Osteocyte (in vitro differentiated cells): ENCODE data around the gene CYTH1. TPM values are rescaled to one million over a fixed set of nuclear protein-coding genes. Genes with fewer than 3 reads are reported as not detected.

Experiments
- DNase-seq: peaks from one replicate; pipeline ENCODE4 v3.0.0; 2021; ENCODE audit warnings: mixed read lengths; ENCODE audit not compliant: unreplicated experiment; ENCODE audit errors: extremely low spot score
- H3K27ac Mint-ChIP-seq: one replicate; pipeline ENCODE4 v1.8.0; 2021; ENCODE audit warnings: mild to moderate bottlenecking, mixed read lengths; ENCODE audit not compliant: unreplicated experiment
- H3K27me3 Mint-ChIP-seq: one replicate; pipeline ENCODE4 v1.8.0; 2021; ENCODE audit warnings: mixed read lengths; ENCODE audit not compliant: unreplicated experiment
- H3K36me3 Mint-ChIP-seq: one replicate; pipeline ENCODE4 v1.8.0; 2021; ENCODE audit warnings: mixed read lengths; ENCODE audit not compliant: unreplicated experiment
- H3K4me1 Mint-ChIP-seq: one replicate; pipeline ENCODE4 v1.8.0; 2021; ENCODE audit warnings: mixed read lengths; ENCODE audit not compliant: unreplicated experiment
- H3K4me3 Mint-ChIP-seq: one replicate; pipeline ENCODE4 v1.8.0; 2021; ENCODE audit warnings: mild to moderate bottlenecking, moderate library complexity, mixed read lengths; ENCODE audit not compliant: unreplicated experiment
- H3K9me3 Mint-ChIP-seq: one replicate; pipeline ENCODE4 v1.8.0; 2021; ENCODE audit warnings: mixed read lengths; ENCODE audit not compliant: unreplicated experiment
- CTCF ChIP-seq: fragments of 200-600 bp; sonication (generic); IDR thresholded peaks from 2 replicates; pipeline ENCODE4 v1.5.0; 2021; ENCODE audit warnings: antibody characterized with exemption, mild to moderate bottlenecking, moderate library complexity
- total RNA-seq: library from RNA; stranded (reverse); gene quantifications from 2 replicates; pipeline ENCODE4 v1.2.1, GENCODE V29; 2021

Gene CYTH1
- total RNA-seq, 1 donor from 2014 or later: 113 TPM

GRCh38 chr17:78692460-78693010, 89.5 kb downstream of the CYTH1 start:
- Mint-ChIP-seq H3K27ac (no peak overlapping the region), H3K4me3 (no peak overlapping the region), H3K9me3 (peaks cover 4% of the 10 kb centered on the region), H3K27me3 (no peaks in the 10 kb centered on the region), H3K4me1 (peaks cover 12% of the 10 kb centered on the region), H3K36me3 (peaks cover 76% of the 10 kb centered on the region)
- DNase-seq: no peak
- TF ChIP-seq CTCF: no peak

GRCh38 chr17:78689029-78689428, 93.0 kb downstream of the CYTH1 start:
- no peak overlapping the region for H3K4me3 Mint-ChIP-seq
- TF ChIP-seq CTCF: peak; percentile 10
- peaks cover 4% of the 10 kb centered on the region for H3K9me3 Mint-ChIP-seq
- H3K27me3 Mint-ChIP-seq: no peaks in the 10 kb centered on the region
- H3K36me3 Mint-ChIP-seq: peaks cover 57% of the 10 kb centered on the region
- H3K27ac Mint-ChIP-seq: no peak overlapping the region
- peaks cover 7% of the 10 kb centered on the region for H3K4me1 Mint-ChIP-seq
- DNase-seq: no peak

GRCh38 chr17:78687944-78688343, 94.1 kb downstream of the CYTH1 start:
- TF ChIP-seq CTCF: no peak
- H3K9me3 Mint-ChIP-seq: peaks cover 4% of the 10 kb centered on the region
- no peaks in the 10 kb centered on the region for H3K27me3 Mint-ChIP-seq
- peaks cover 12% of the 10 kb centered on the region for H3K4me1 Mint-ChIP-seq
- H3K4me3 Mint-ChIP-seq: no peak overlapping the region
- H3K27ac Mint-ChIP-seq: no peak overlapping the region
- peaks cover 55% of the 10 kb centered on the region for H3K36me3 Mint-ChIP-seq
- no peak for DNase-seq

- DNase-seq: no peak
- Mint-ChIP-seq H3K36me3 (peaks cover 47% of the 10 kb centered on the region), H3K4me3 (no peak overlapping the region), H3K4me1 (peaks cover 20% of the 10 kb centered on the region), H3K27ac (no peak overlapping the region), H3K9me3 (peaks cover 4% of the 10 kb centered on the region), H3K27me3 (no peaks in the 10 kb centered on the region)
- no peak for TF ChIP-seq CTCF
These were observed 94.9 kb downstream of the CYTH1 start for GRCh38 chr17:78687125-78687524.

GRCh38 chr17:78684026-78684425, 98.0 kb downstream of the CYTH1 start:
- Mint-ChIP-seq H3K36me3 (peaks cover 34% of the 10 kb centered on the region), H3K4me1 (peaks cover 51% of the 10 kb centered on the region), H3K9me3 (no peaks in the 10 kb centered on the region), H3K4me3 (no peak overlapping the region), H3K27me3 (no peaks in the 10 kb centered on the region), H3K27ac (peak overlapping the region; percentile 38)
- no peak for DNase-seq
- TF ChIP-seq CTCF: no peak
